Trophoblast cell (in vitro differentiated cells and primary cell): ENCODE results near the gene OOSP1.

Source experiments
- DNase-seq, 2 donors: peaks; one replicate each; pipeline ENCODE4 v3.0.0-alpha.2; 2016
- H2AFZ ChIP-seq: 2 replicates; pipeline ENCODE4 v1.6.1; 2013; ENCODE audit warnings: low read length, moderate library complexity, mild to moderate bottlenecking; ENCODE audit not compliant: insufficient read depth, poor library complexity
- H2AK5ac ChIP-seq: 2 replicates; pipeline ENCODE4 v1.6.1; 2013; ENCODE audit warnings: mild to moderate bottlenecking, low read length
- H2BK120ac ChIP-seq: 2 replicates; pipeline ENCODE4 v1.6.1; 2013; ENCODE audit warnings: low read length, mild to moderate bottlenecking, moderate library complexity; ENCODE audit not compliant: insufficient read depth, poor library complexity
- H2BK12ac ChIP-seq: 2 replicates; pipeline ENCODE4 v1.6.1; 2013; ENCODE audit warnings: mild to moderate bottlenecking, low read length, moderate library complexity
- H2BK5ac ChIP-seq: 2 replicates; pipeline ENCODE4 v1.6.1; 2013; ENCODE audit warnings: low read length, low read depth, moderate library complexity, mild to moderate bottlenecking; ENCODE audit not compliant: poor library complexity
- H3K14ac ChIP-seq: 2 replicates; pipeline ENCODE4 v1.6.1; 2013; ENCODE audit warnings: mild to moderate bottlenecking, low read length
- H3K18ac ChIP-seq: 2 replicates; pipeline ENCODE4 v1.6.1; 2013; ENCODE audit warnings: mild to moderate bottlenecking, low read length
- H3K23ac ChIP-seq: 2 replicates; pipeline ENCODE4 v1.6.1; 2013; ENCODE audit warnings: low read length
- H3K27ac ChIP-seq: 2 replicates; pipeline ENCODE4 v1.5.1; 2013; ENCODE audit warnings: low read depth, mild to moderate bottlenecking, inconsistent platforms, low read length, moderate library complexity
- H3K27me3 ChIP-seq: 2 replicates; pipeline ENCODE4 v1.6.1; 2013; ENCODE audit warnings: inconsistent platforms, mild to moderate bottlenecking, low read length, moderate library complexity; ENCODE audit not compliant: insufficient read depth
- H3K36me3 ChIP-seq, 2 experiments: 1 replicate in 1 of 2; 2 replicates in 1 of 2; pipeline ENCODE4 v1.6.1; 2013; ENCODE audit warnings: low read length in 2 of 2, mild to moderate bottlenecking in 2 of 2, moderate library complexity in 1 of 2; ENCODE audit not compliant: insufficient read depth in 2 of 2, control insufficient read depth in 1 of 2
- H3K4ac ChIP-seq: 2 replicates; pipeline ENCODE4 v1.6.1; 2013; ENCODE audit warnings: low read depth, mild to moderate bottlenecking, low read length, moderate library complexity
- H3K4me1 ChIP-seq, 2 experiments: 1 replicate in 1 of 2; 2 replicates in 1 of 2; pipeline ENCODE4 v1.6.1; 2013; ENCODE audit warnings: low read length in 2 of 2, mild to moderate bottlenecking in 2 of 2, moderate library complexity in 1 of 2; ENCODE audit not compliant: insufficient read depth in 2 of 2, control insufficient read depth in 1 of 2
- H3K4me2 ChIP-seq: 2 replicates; pipeline ENCODE4 v1.6.1; 2013; ENCODE audit warnings: inconsistent platforms, mild to moderate bottlenecking, low read length, moderate library complexity
- H3K4me3 ChIP-seq: 2 replicates; pipeline ENCODE4 v1.5.1; 2013; ENCODE audit warnings: mild to moderate bottlenecking, low read depth, low read length, inconsistent platforms
- H3K79me1 ChIP-seq: one replicate; pipeline ENCODE4 v1.6.1; 2013; ENCODE audit warnings: low read length
- H3K79me2 ChIP-seq: 2 replicates; pipeline ENCODE4 v1.6.1; 2013; ENCODE audit warnings: low read length, mild to moderate bottlenecking; ENCODE audit not compliant: control insufficient read depth, insufficient read depth, poor library complexity
- H3K9ac ChIP-seq: 2 replicates; pipeline ENCODE4 v1.6.1; 2013; ENCODE audit warnings: mild to moderate bottlenecking, low read length
- H3K9me3 ChIP-seq: 2 replicates; pipeline ENCODE4 v1.6.1; 2013; ENCODE audit warnings: low read depth, mild to moderate bottlenecking, control low read depth, inconsistent platforms, low read length; ENCODE audit not compliant: insufficient read depth
- H4K12ac ChIP-seq: 2 replicates; pipeline ENCODE4 v1.6.1; 2013; ENCODE audit warnings: low read depth, mild to moderate bottlenecking, low read length, moderate library complexity
- H4K8ac ChIP-seq: 2 replicates; pipeline ENCODE4 v1.6.1; 2013; ENCODE audit warnings: low read depth, mild to moderate bottlenecking, low read length, moderate library complexity
- H4K91ac ChIP-seq: one replicate; pipeline ENCODE4 v1.6.1; 2013; ENCODE audit warnings: low read depth, mild to moderate bottlenecking, low read length, moderate library complexity
- WGBS: extraction: QIAGEN DNeasy Blood & Tissue Kit; methylation state at CpG from one replicate; pipeline ENCODE4 v1.1.7; 2013; ENCODE audit warnings: missing lambda C conversion rate; ENCODE audit not compliant: insufficient read length, insufficient coverage; ENCODE audit errors: extremely low coverage; 5-methylcytosine and 5-hydroxymethylcytosine counted together

Gene OOSP1

GRCh38 chr11:59943997-59944714 lies 5.9 kb downstream of the OOSP1 start:
- H3K79me2 ChIP-seq, result no peaks in the 10 kb centered on the region
- H2AFZ ChIP-seq, result no peak overlapping the region
- DNase-seq, result peak; percentile 12 to 33
- no peaks in the 10 kb centered on the region for H3K79me1 ChIP-seq
- 100% methylated on average over 1 of the region's 3 CpGs for WGBS
- no peaks in the 10 kb centered on the region for H3K4me1 ChIP-seq
- no peak overlapping the region for H3K27ac ChIP-seq
- no peaks in the 10 kb centered on the region for H3K36me3 ChIP-seq
- H4K12ac ChIP-seq, result no peak overlapping the region
- H2BK120ac ChIP-seq, result no peak overlapping the region
- no peak overlapping the region for H4K8ac ChIP-seq
- no peak overlapping the region for H3K18ac ChIP-seq
- no peak overlapping the region for H3K9ac ChIP-seq
- no peak overlapping the region for H3K23ac ChIP-seq
- no peak overlapping the region for H3K14ac ChIP-seq
- no peak overlapping the region for H2AK5ac ChIP-seq
- H4K91ac ChIP-seq, result no peak overlapping the region
- H3K27me3 ChIP-seq, result no peaks in the 10 kb centered on the region
- no peak overlapping the region for H3K4me3 ChIP-seq
- H3K4me2 ChIP-seq, result no peak overlapping the region
- H2BK12ac ChIP-seq, result no peak overlapping the region
- no peak overlapping the region for H3K4ac ChIP-seq
- no peaks in the 10 kb centered on the region for H3K9me3 ChIP-seq
- no peak overlapping the region for H2BK5ac ChIP-seq

GRCh38 chr11:59944720-59945119 lies 6.5 kb downstream of the OOSP1 start:
- no peak overlapping the region for H4K91ac ChIP-seq
- H3K9me3 ChIP-seq, result no peaks in the 10 kb centered on the region
- H3K4me3 ChIP-seq, result no peak overlapping the region
- no peak overlapping the region for H4K12ac ChIP-seq
- no peak overlapping the region for H2AFZ ChIP-seq
- H3K36me3 ChIP-seq, result no peaks in the 10 kb centered on the region
- no peak overlapping the region for H3K27ac ChIP-seq
- no peak overlapping the region for H3K18ac ChIP-seq
- H3K4me1 ChIP-seq, result no peaks in the 10 kb centered on the region
- no CpG with 5 or more reads among the region's 2 CpGs for WGBS
- H2BK12ac ChIP-seq, result no peak overlapping the region
- H3K14ac ChIP-seq, result no peak overlapping the region
- no peaks in the 10 kb centered on the region for H3K79me2 ChIP-seq
- no peak overlapping the region for H3K4me2 ChIP-seq
- no peak overlapping the region for H2BK120ac ChIP-seq
- H3K23ac ChIP-seq, result no peak overlapping the region
- H3K79me1 ChIP-seq, result no peaks in the 10 kb centered on the region
- DNase-seq, result no peak
- no peaks in the 10 kb centered on the region for H3K27me3 ChIP-seq
- no peak overlapping the region for H2BK5ac ChIP-seq
- no peak overlapping the region for H3K4ac ChIP-seq
- H2AK5ac ChIP-seq, result no peak overlapping the region
- H4K8ac ChIP-seq, result no peak overlapping the region
- no peak overlapping the region for H3K9ac ChIP-seq

DNA sequence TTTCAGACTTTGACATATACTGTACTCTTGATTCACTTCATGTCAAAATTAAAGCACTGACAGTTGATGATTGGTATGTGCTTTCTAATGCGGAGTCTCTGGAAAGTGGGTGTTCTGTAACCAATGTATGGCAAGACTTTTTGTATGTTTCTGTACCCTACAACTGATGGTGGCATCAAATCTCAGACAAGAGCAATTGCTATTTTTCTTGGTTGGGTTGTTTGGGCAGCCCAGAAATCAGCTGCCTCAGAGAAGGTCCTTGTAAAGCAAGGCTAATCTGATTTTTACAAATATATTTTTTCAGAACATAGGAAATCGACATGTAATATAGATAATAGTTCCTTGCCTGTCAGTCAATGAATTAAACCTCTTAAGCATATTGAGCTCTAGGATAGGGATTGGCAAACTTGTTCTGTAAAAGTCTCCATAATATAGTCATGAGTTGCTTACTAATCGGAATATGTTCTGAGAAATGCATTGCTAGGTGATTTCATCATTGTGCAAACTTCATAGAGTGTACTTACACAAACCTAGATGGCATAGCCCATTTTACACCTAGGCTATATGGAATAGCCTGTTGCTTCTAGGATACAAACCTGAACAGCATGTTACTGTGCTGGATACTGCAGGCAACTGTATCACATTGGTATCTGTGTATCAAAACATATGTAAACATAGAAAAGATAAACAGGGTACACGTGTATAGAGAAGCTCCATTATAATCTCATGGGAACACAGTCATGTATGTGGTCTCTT lies 15.4 kb downstream of the OOSP1 start:
- Histone ChIP-seq H3K79me2 (no peaks in the 10 kb centered on the region), H3K79me1 (no peaks in the 10 kb centered on the region), H2BK12ac (no peak overlapping the region), H3K4me2 (no peak overlapping the region), H2BK120ac (no peak overlapping the region), H3K14ac (no peak overlapping the region), H3K4ac (no peak overlapping the region), H3K4me3 (no peak overlapping the region), H4K12ac (no peak overlapping the region), H3K23ac (no peak overlapping the region), H3K36me3 (no peaks in the 10 kb centered on the region), H2AFZ (no peak overlapping the region), H3K4me1 (no peaks in the 10 kb centered on the region), H3K18ac (no peak overlapping the region), H4K91ac (no peak overlapping the region), H3K9me3 (no peaks in the 10 kb centered on the region), H3K27me3 (no peaks in the 10 kb centered on the region), H3K9ac (no peak overlapping the region), H3K27ac (no peak overlapping the region), H2AK5ac (no peak overlapping the region), H4K8ac (no peak overlapping the region), H2BK5ac (no peak overlapping the region)
- DNase-seq, result no peak
- WGBS, result no CpG with 5 or more reads among the region's 4 CpGs

DNA sequence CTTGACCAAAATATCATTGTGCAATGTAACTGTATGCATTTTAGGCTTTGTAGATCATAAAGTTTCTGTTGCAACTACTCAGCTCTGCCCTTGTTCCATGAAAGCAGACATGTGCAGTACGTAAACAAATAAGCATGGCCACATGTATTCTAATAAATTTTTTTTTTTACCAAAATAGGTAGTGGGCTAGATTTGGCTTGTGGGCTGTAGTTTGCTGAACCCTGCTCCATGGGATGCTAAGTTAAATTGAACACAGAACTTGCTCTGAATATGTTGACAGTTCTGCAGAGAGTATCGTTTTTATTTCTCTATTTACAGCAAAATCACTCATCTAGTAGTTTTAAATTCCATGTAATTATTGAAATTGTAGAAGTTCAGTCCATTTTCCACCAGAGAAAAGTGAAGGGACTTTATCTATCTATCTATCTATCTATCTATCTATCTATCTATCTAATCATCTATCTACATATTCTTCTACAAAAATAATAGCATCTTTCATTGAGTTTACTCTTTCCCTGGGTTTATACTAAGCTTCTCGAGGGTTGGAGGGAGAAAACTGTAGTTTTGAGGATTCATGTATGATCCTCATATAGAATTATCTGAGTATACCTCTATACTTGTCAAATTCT lies 16.1 kb downstream of the OOSP1 start:
- Histone ChIP-seq H4K12ac (no peak overlapping the region), H3K27ac (no peak overlapping the region), H4K8ac (no peak overlapping the region)

More for the DNA sequence above, 16.1 kb downstream of the OOSP1 start:
- Histone ChIP-seq H3K9ac (no peak overlapping the region), H2AFZ (no peak overlapping the region), H2BK12ac (no peak overlapping the region), H2AK5ac (no peak overlapping the region), H3K18ac (no peak overlapping the region), H3K14ac (no peak overlapping the region), H2BK120ac (no peak overlapping the region), H3K4me1 (no peaks in the 10 kb centered on the region), H2BK5ac (no peak overlapping the region), H3K23ac (no peak overlapping the region), H3K4me3 (no peak overlapping the region), H3K9me3 (no peaks in the 10 kb centered on the region), H3K36me3 (no peaks in the 10 kb centered on the region), H3K4me2 (no peak overlapping the region), H3K27me3 (no peaks in the 10 kb centered on the region), H3K79me2 (no peaks in the 10 kb centered on the region), H3K4ac (no peak overlapping the region), H3K79me1 (no peaks in the 10 kb centered on the region), H4K91ac (no peak overlapping the region)
- DNase-seq, result no peak
- no CpG with 5 or more reads among the region's 3 CpGs for WGBS
